ENCODE measurements around the gene RORC. TPM values are rescaled to one million over a fixed set of nuclear protein-coding genes. Genes with fewer than 3 reads are reported as not detected.

RORC gene
- total RNA-seq, 1 donor from 2014 or later: not detected

- Mint-ChIP-seq H3K27me3 (ENCODE audit: low read depth, unreplicated experiment) (peaks cover 39% of the 10 kb centered on the region), H3K4me1 (ENCODE audit: low read depth, unreplicated experiment) (peaks cover 13% of the 10 kb centered on the region), H3K9me3 (ENCODE audit: unreplicated experiment) (no peaks in the 10 kb centered on the region), H3K27ac (ENCODE audit: unreplicated experiment) (no peak overlapping the region), H3K36me3 (ENCODE audit: low read depth, unreplicated experiment) (peaks cover 10% of the 10 kb centered on the region), H3K4me3 (ENCODE audit: unreplicated experiment) (no peak overlapping the region)
- H3K27ac ChIP-seq (ENCODE audit: low read depth, low read length): no peak overlapping the region
- no peaks in the 10 kb centered on the region for H3K9me3 ChIP-seq (ENCODE audit: insufficient read depth, low read depth, low read length)
- no peak for TF ChIP-seq EZH2 (IDR thresholded peaks at IDR 0.05; ENCODE audit: insufficient read depth, low read length)
- TF ChIP-seq, protein P1, sequence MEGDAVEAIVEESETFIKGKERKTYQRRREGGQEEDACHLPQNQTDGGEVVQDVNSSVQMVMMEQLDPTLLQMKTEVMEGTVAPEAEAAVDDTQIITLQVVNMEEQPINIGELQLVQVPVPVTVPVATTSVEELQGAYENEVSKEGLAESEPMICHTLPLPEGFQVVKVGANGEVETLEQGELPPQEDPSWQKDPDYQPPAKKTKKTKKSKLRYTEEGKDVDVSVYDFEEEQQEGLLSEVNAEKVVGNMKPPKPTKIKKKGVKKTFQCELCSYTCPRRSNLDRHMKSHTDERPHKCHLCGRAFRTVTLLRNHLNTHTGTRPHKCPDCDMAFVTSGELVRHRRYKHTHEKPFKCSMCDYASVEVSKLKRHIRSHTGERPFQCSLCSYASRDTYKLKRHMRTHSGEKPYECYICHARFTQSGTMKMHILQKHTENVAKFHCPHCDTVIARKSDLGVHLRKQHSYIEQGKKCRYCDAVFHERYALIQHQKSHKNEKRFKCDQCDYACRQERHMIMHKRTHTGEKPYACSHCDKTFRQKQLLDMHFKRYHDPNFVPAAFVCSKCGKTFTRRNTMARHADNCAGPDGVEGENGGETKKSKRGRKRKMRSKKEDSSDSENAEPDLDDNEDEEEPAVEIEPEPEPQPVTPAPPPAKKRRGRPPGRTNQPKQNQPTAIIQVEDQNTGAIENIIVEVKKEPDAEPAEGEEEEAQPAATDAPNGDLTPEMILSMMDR (IDR thresholded peaks at IDR 0.05; ENCODE audit: insufficient read depth, low read depth, low read length): no peak
- H3K36me3 ChIP-seq (ENCODE audit: insufficient read depth, low read length): no peaks in the 10 kb centered on the region
- DNase-seq (ENCODE audit: low read depth) (no peak), FAIRE-seq (no peak)
- H3K9ac ChIP-seq (ENCODE audit: low read length): no peak overlapping the region
- H2AFZ ChIP-seq (ENCODE audit: low read depth, low read length): no peak overlapping the region
- peaks cover 66% of the 10 kb centered on the region for H3K27me3 ChIP-seq (ENCODE audit: insufficient read depth, low read length)
- H3K4me2 ChIP-seq (ENCODE audit: low read length): no peak overlapping the region
- H3K79me2 ChIP-seq (ENCODE audit: insufficient read depth, low read length): no peaks in the 10 kb centered on the region
- no peaks in the 10 kb centered on the region for H4K20me1 ChIP-seq (ENCODE audit: insufficient read depth, low read length)
- H3K4me3 ChIP-seq (ENCODE audit: insufficient read depth, low read depth, low read length): no peak overlapping the region
- no peaks in the 10 kb centered on the region for H3K4me1 ChIP-seq (ENCODE audit: insufficient read depth, low read length)
Observed at GRCh38 chr1:151799179-151800022, 32.2 kb downstream of the RORC start.

DNA sequence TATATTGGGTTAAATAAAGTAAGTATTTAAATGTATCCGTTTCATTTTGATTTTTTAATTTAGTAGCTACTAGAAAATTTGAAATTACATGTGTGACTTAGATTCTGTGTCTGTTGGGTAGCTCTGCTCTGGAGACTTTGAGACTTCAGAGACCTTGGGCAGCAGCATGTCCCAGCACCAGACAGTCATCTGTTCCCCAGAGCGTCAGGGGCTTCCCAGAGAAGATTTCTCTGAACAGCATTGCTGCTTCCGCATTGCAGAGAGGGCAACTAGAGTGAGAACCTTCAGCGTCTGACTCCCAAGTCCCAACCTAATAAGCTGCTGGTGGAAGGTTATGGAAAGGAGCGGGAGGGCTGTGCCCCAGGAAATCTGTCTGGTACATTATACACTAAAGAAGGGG, 33.0 kb downstream of the RORC start:
- H3K79me2 ChIP-seq (ENCODE audit: insufficient read depth, low read length): no peaks in the 10 kb centered on the region
- H4K20me1 ChIP-seq (ENCODE audit: insufficient read depth, low read length): no peaks in the 10 kb centered on the region
- Mint-ChIP-seq H3K9me3 (ENCODE audit: unreplicated experiment) (no peaks in the 10 kb centered on the region), H3K4me3 (ENCODE audit: unreplicated experiment) (no peak overlapping the region), H3K27ac (ENCODE audit: unreplicated experiment) (no peak overlapping the region), H3K4me1 (ENCODE audit: low read depth, unreplicated experiment) (peaks cover 13% of the 10 kb centered on the region), H3K36me3 (ENCODE audit: low read depth, unreplicated experiment) (peaks cover 9% of the 10 kb centered on the region), H3K27me3 (ENCODE audit: low read depth, unreplicated experiment) (peaks cover 31% of the 10 kb centered on the region)
- H3K4me2 ChIP-seq (ENCODE audit: low read length): no peak overlapping the region
- no peaks in the 10 kb centered on the region for H3K4me1 ChIP-seq (ENCODE audit: insufficient read depth, low read length)
- DNase-seq (ENCODE audit: low read depth): no peak
- no peak overlapping the region for H3K9ac ChIP-seq (ENCODE audit: low read length)
- FAIRE-seq: no peak
- H3K4me3 ChIP-seq (ENCODE audit: insufficient read depth, low read depth, low read length): no peak overlapping the region
- TF ChIP-seq, protein P1 (IDR thresholded peaks at IDR 0.05; ENCODE audit: insufficient read depth, low read depth, low read length): no peak
- TF ChIP-seq EZH2 (IDR thresholded peaks at IDR 0.05; ENCODE audit: insufficient read depth, low read length): no peak
- H3K27me3 ChIP-seq (ENCODE audit: insufficient read depth, low read length): peaks cover 58% of the 10 kb centered on the region
- H2AFZ ChIP-seq (ENCODE audit: low read depth, low read length): no peak overlapping the region
- H3K27ac ChIP-seq (ENCODE audit: low read depth, low read length): no peak overlapping the region
- H3K9me3 ChIP-seq (ENCODE audit: insufficient read depth, low read depth, low read length): no peaks in the 10 kb centered on the region
- no peaks in the 10 kb centered on the region for H3K36me3 ChIP-seq (ENCODE audit: insufficient read depth, low read length)
